ENCODE measurements around the gene FCRL5. TPM values are rescaled to one million over a fixed set of nuclear protein-coding genes. Genes with fewer than 3 reads are reported as not detected.

FCRL5 gene
- polyA plus RNA-seq, 12 donors, result 0.04 to 1.5 (median 0.07) TPM; not detected in 4

GRCh38 chr1:157523774-157524493 is 28.4 kb downstream of the FCRL5 start:
- no peak for DNase-seq

GRCh38 chr1:157521056-157521455 is 31.3 kb downstream of the FCRL5 start:
- no peak for DNase-seq

- no peak for DNase-seq
Observed at GRCh38 chr1:157520386-157520935, 31.9 kb downstream of the FCRL5 start.

- no peak for DNase-seq
Observed at GRCh38 chr1:157519451-157519850, 32.9 kb downstream of the FCRL5 start.

GRCh38 chr1:157517016-157517415 is 35.3 kb downstream of the FCRL5 start:
- DNase-seq, result no peak

GRCh38 chr1:157515709-157516108 is 36.6 kb downstream of the FCRL5 start:
- no peak for DNase-seq

- DNase-seq, result no peak
Observed at GRCh38 chr1:157515141-157515540, 37.2 kb downstream of the FCRL5 start.

GRCh38 chr1:157512036-157512969 is 40.0 kb downstream of the FCRL5 start:
- DNase-seq, result no peak

GRCh38 chr1:157509546-157510232 is 42.6 kb downstream of the FCRL5 start:
- DNase-seq, result no peak

GRCh38 chr1:157505481-157506272 is 46.6 kb downstream of the FCRL5 start:
- DNase-seq, result peak; percentile 35

- no peak for DNase-seq
Observed at GRCh38 chr1:157504646-157505045, 47.7 kb downstream of the FCRL5 start.

GRCh38 chr1:157499521-157499920 is 52.8 kb downstream of the FCRL5 start:
- no peak for DNase-seq

- no peak for DNase-seq
Observed at GRCh38 chr1:157498736-157499090, 53.6 kb downstream of the FCRL5 start.

GRCh38 chr1:157497987-157498735 is 54.2 kb downstream of the FCRL5 start:
- no peak for DNase-seq

GRCh38 chr1:157497284-157497683 is 55.0 kb downstream of the FCRL5 start:
- DNase-seq, result no peak

GRCh38 chr1:157496121-157496526 is 56.2 kb downstream of the FCRL5 start:
- peak; percentile 13 for DNase-seq

GRCh38 chr1:157495285-157495684 is 57.0 kb downstream of the FCRL5 start:
- no peak for DNase-seq

GRCh38 chr1:157494093-157494492 is 58.2 kb downstream of the FCRL5 start:
- DNase-seq, result no peak

- DNase-seq, result peak; percentile 34
Observed at GRCh38 chr1:157490467-157491165, 61.7 kb downstream of the FCRL5 start.

- DNase-seq, result no peak
Observed at GRCh38 chr1:157488156-157488555, 64.2 kb downstream of the FCRL5 start.

Data from muscle of arm (tissue), 12 donors.